Muscle of leg (tissue), 11 donors: ENCODE results near the gene ZFYVE9. TPM values are rescaled to one million over a fixed set of nuclear protein-coding genes. Genes with fewer than 3 reads are reported as not detected.

Experiments
- DNase-seq: peaks from one replicate; pipeline ENCODE4 v3.0.0; 2013
- H3K27ac ChIP-seq: one replicate; pipeline ENCODE4 v1.5.1; 2013; ENCODE audit warnings: mild to moderate bottlenecking, low read length, control low read depth
- H3K27me3 ChIP-seq: one replicate; pipeline ENCODE4 v1.6.1; 2013; ENCODE audit warnings: low read length; ENCODE audit not compliant: control insufficient read depth, insufficient read depth
- H3K36me3 ChIP-seq: one replicate; pipeline ENCODE4 v1.6.1; 2013; ENCODE audit warnings: low read length; ENCODE audit not compliant: control insufficient read depth, insufficient read depth
- H3K4me1 ChIP-seq: one replicate; pipeline ENCODE4 v1.6.1; 2013; ENCODE audit warnings: low read length; ENCODE audit not compliant: control insufficient read depth, insufficient read depth
- H3K4me3 ChIP-seq: one replicate; pipeline ENCODE4 v1.5.1; 2013; ENCODE audit warnings: low read length, control low read depth
- H3K9me3 ChIP-seq: replicated peaks from 2 replicates; pipeline ENCODE4 v1.6.1; 2013; ENCODE audit warnings: low read depth, low read length; ENCODE audit not compliant: control insufficient read depth
- WGBS: methylation state at CpG from one replicate; pipeline ENCODE4 v1.1.5; 2013; ENCODE audit warnings: missing lambda C conversion rate; ENCODE audit not compliant: insufficient coverage; 5-methylcytosine and 5-hydroxymethylcytosine counted together
- polyA plus RNA-seq, 8 donors: library from polyadenylated mRNA; unstranded; fragments of 120-200 nt; gene quantifications; one replicate each; pipeline versions ENCODE4 v1.2.1 to v1.2.3, GENCODE V29; 2013; ENCODE audit warnings: inconsistent platforms in 1 of 8, low replicate concordance in 1 of 8; ENCODE audit not compliant: insufficient read length in 8 of 8, insufficient read depth in 1 of 8
- total RNA-seq: library from RNA; stranded (reverse); fragments of 120-200 nt; gene quantifications from one replicate; pipeline ENCODE4 v1.2.4, GENCODE V29; 2013

ZFYVE9 gene
- total and polyA plus RNA-seq, 9 donors, result 13.7 to 27.4 (median 19.8) TPM

- Histone ChIP-seq H3K9me3 (no peaks in the 10 kb centered on the region), H3K27me3 (no peaks in the 10 kb centered on the region), H3K36me3 (no peaks in the 10 kb centered on the region), H3K4me1 (no peaks in the 10 kb centered on the region), H3K4me3 (no peak overlapping the region), H3K27ac (no peak overlapping the region)
- DNase-seq, result no peak
- WGBS, result no CpG with 5 or more reads among the region's 2 CpGs
Measured at GRCh38 chr1:52209429-52209828, 67.5 kb downstream of the ZFYVE9 start.

- H3K27ac ChIP-seq, result no peak overlapping the region
- no peak overlapping the region for H3K4me3 ChIP-seq
- no peaks in the 10 kb centered on the region for H3K9me3 ChIP-seq
- no peaks in the 10 kb centered on the region for H3K27me3 ChIP-seq
- DNase-seq, result no peak
- H3K4me1 ChIP-seq, result no peaks in the 10 kb centered on the region
- WGBS, result 100% methylated on average over 2 of the region's 3 CpGs
- H3K36me3 ChIP-seq, result no peaks in the 10 kb centered on the region
Measured at GRCh38 chr1:52210044-52210443, 68.2 kb downstream of the ZFYVE9 start.

GRCh38 chr1:52216907-52217458 lies 75.1 kb downstream of the ZFYVE9 start:
- 100% methylated on average over 1 of the region's 5 CpGs for WGBS
- no peak for DNase-seq

GRCh38 chr1:52225174-52225573 lies 83.3 kb downstream of the ZFYVE9 start:
- Histone ChIP-seq H3K9me3 (peaks cover 45% of the 10 kb centered on the region), H3K4me1 (no peaks in the 10 kb centered on the region), H3K36me3 (peaks cover 3% of the 10 kb centered on the region), H3K4me3 (no peak overlapping the region), H3K27ac (no peak overlapping the region), H3K27me3 (peaks cover 2% of the 10 kb centered on the region)
- DNase-seq, result no peak
- WGBS, result 100% methylated on average over 2 of the region's 10 CpGs

More at GRCh38 chr1:52216907-52217458, 75.1 kb downstream of the ZFYVE9 start:
- no peak overlapping the region for H3K27ac ChIP-seq
- H3K4me1 ChIP-seq, result no peaks in the 10 kb centered on the region
- H3K27me3 ChIP-seq, result no peaks in the 10 kb centered on the region
- no peak overlapping the region for H3K4me3 ChIP-seq
- peaks cover 12% of the 10 kb centered on the region for H3K36me3 ChIP-seq
- H3K9me3 ChIP-seq, result peaks cover 29% of the 10 kb centered on the region

- Histone ChIP-seq H3K9me3 (peaks cover 17% of the 10 kb centered on the region), H3K36me3 (no peaks in the 10 kb centered on the region), H3K4me3 (no peak overlapping the region), H3K27ac (no peak overlapping the region), H3K27me3 (peaks cover 2% of the 10 kb centered on the region), H3K4me1 (no peaks in the 10 kb centered on the region)
- no CpG with 5 or more reads among the region's 3 CpGs for WGBS
- DNase-seq, result no peak
Measured at GRCh38 chr1:52229494-52229893, 87.6 kb downstream of the ZFYVE9 start.

- no peaks in the 10 kb centered on the region for H3K27me3 ChIP-seq
- no CpG with 5 or more reads among the region's 1 CpG for WGBS
Measured at GRCh38 chr1:52233463-52233862, 91.6 kb downstream of the ZFYVE9 start.

GRCh38 chr1:52234014-52234413 lies 92.1 kb downstream of the ZFYVE9 start:
- Histone ChIP-seq H3K4me3 (no peak overlapping the region), H3K4me1 (no peaks in the 10 kb centered on the region), H3K36me3 (no peaks in the 10 kb centered on the region), H3K27me3 (no peaks in the 10 kb centered on the region), H3K9me3 (no peaks in the 10 kb centered on the region), H3K27ac (no peak overlapping the region)
- no CpG with 5 or more reads among the region's 4 CpGs for WGBS
- no peak for DNase-seq

More at GRCh38 chr1:52233463-52233862, 91.6 kb downstream of the ZFYVE9 start:
- H3K36me3 ChIP-seq, result no peaks in the 10 kb centered on the region
- H3K9me3 ChIP-seq, result no peaks in the 10 kb centered on the region
- H3K4me1 ChIP-seq, result no peaks in the 10 kb centered on the region
- H3K4me3 ChIP-seq, result no peak overlapping the region
- H3K27ac ChIP-seq, result no peak overlapping the region
- DNase-seq, result no peak

GRCh38 chr1:52234708-52235107 lies 92.8 kb downstream of the ZFYVE9 start:
- Histone ChIP-seq H3K4me1 (no peaks in the 10 kb centered on the region), H3K27ac (no peak overlapping the region), H3K27me3 (no peaks in the 10 kb centered on the region), H3K4me3 (no peak overlapping the region), H3K9me3 (no peaks in the 10 kb centered on the region), H3K36me3 (no peaks in the 10 kb centered on the region)
- no peak for DNase-seq

GRCh38 chr1:52235646-52236045 lies 93.8 kb downstream of the ZFYVE9 start:
- Histone ChIP-seq H3K4me1 (no peaks in the 10 kb centered on the region), H3K27ac (no peak overlapping the region), H3K36me3 (no peaks in the 10 kb centered on the region), H3K27me3 (no peaks in the 10 kb centered on the region), H3K9me3 (no peaks in the 10 kb centered on the region), H3K4me3 (no peak overlapping the region)
- peak; percentile 57 for DNase-seq
- WGBS, result no CpG with 5 or more reads among the region's 2 CpGs

GRCh38 chr1:52237430-52237829 lies 95.5 kb downstream of the ZFYVE9 start:
- no peaks in the 10 kb centered on the region for H3K27me3 ChIP-seq
- no CpG with 5 or more reads among the region's 1 CpG for WGBS
- H3K27ac ChIP-seq, result no peak overlapping the region
- DNase-seq, result no peak
- no peak overlapping the region for H3K4me3 ChIP-seq
- H3K4me1 ChIP-seq, result no peaks in the 10 kb centered on the region
- H3K9me3 ChIP-seq, result no peaks in the 10 kb centered on the region
- H3K36me3 ChIP-seq, result no peaks in the 10 kb centered on the region

- H3K9me3 ChIP-seq, result no peaks in the 10 kb centered on the region
- WGBS, result no CpG with 5 or more reads among the region's 2 CpGs
- no peak overlapping the region for H3K4me3 ChIP-seq
- DNase-seq, result no peak
- no peaks in the 10 kb centered on the region for H3K36me3 ChIP-seq
- no peaks in the 10 kb centered on the region for H3K4me1 ChIP-seq
- H3K27ac ChIP-seq, result no peak overlapping the region
- H3K27me3 ChIP-seq, result no peaks in the 10 kb centered on the region
Measured at GRCh38 chr1:52238474-52238873, 96.6 kb downstream of the ZFYVE9 start.
